H1 (cell line): ENCODE results near the gene KCNIP3. TPM values are rescaled to one million over a fixed set of nuclear protein-coding genes. Genes with fewer than 3 reads are reported as not detected.

Source experiments
- BCL11A ChIP-seq, 2 experiments: IDR thresholded peaks; one replicate each; pipeline ENCODE4 v1.6.1; 2011; ENCODE audit warnings: low read depth in 2 of 2, low read length in 2 of 2, mild to moderate bottlenecking in 2 of 2
- EZH2 ChIP-seq: fragments of 200-600 bp; sonication (generic); IDR thresholded peaks from 2 replicates; pipeline ENCODE4 v1.7.1; 2012; ENCODE audit warnings: low read depth, mild to moderate bottlenecking, moderate library complexity, low read length, inconsistent platforms; ENCODE audit not compliant: severe bottlenecking
- HDAC2 ChIP-seq, 2 experiments: fragments of 300-600 bp in 1 of 2; sonication (generic) in 1 of 2; IDR thresholded peaks; 2 replicates each; pipeline ENCODE4 v1.6.1; 2011 to 2012; ENCODE audit warnings: low read depth in 2 of 2, low read length in 2 of 2, mild to moderate bottlenecking in 2 of 2, moderate library complexity in 2 of 2, borderline replicate concordance in 1 of 2, inconsistent platforms in 1 of 2
- HDAC6 ChIP-seq: IDR thresholded peaks from one replicate; pipeline ENCODE4 v1.7.1; 2012; ENCODE audit warnings: low read depth, mild to moderate bottlenecking, inconsistent platforms, low read length, moderate library complexity
- PHF8 ChIP-seq: fragments of 200-600 bp; sonication (generic); conservative IDR thresholded peaks from 2 replicates; pipeline ENCODE4 v1.7.1; 2012; ENCODE audit warnings: low read depth, mild to moderate bottlenecking, inconsistent platforms, low read length, moderate library complexity
- SIX5 ChIP-seq: IDR thresholded peaks from 2 replicates; pipeline ENCODE4 v1.6.1; 2011; ENCODE audit warnings: mild to moderate bottlenecking, low read depth, low read length
- TAF1 ChIP-seq: IDR thresholded peaks from 2 replicates; pipeline ENCODE4 v1.6.1; 2011; ENCODE audit warnings: mild to moderate bottlenecking, low read depth, low read length
- TAF7 ChIP-seq: optimal IDR thresholded peaks from 2 replicates; pipeline ENCODE3; 2011; ENCODE audit warnings: low read depth, mild to moderate bottlenecking, inconsistent platforms, low read length, moderate library complexity, borderline replicate concordance
- ZNF274 ChIP-seq: IDR thresholded peaks from 2 replicates; pipeline ENCODE4 v1.7.0; 2012; ENCODE audit warnings: low read length, borderline replicate concordance; ENCODE audit errors: extremely low read depth
- polyA plus RNA-seq, 7 experiments: library from polyadenylated mRNA; depleted of rRNA in 3 of 7; stranded (reverse) in 5 of 7; unstranded in 2 of 7; fragments of >200 nt in 5 of 7; fragments of 200-250 nt in 2 of 7; gene quantifications; 1 replicate in 5 of 7; 2 replicates in 1 of 7; 4 replicates in 1 of 7; pipeline versions ENCODE4 v1.2.1 to v1.2.3, GENCODE V29; 2011 to 2013; ENCODE audit warnings: missing spikeins in 2 of 7, mixed read lengths in 2 of 7
- total RNA-seq: library from RNA; stranded (reverse); fragmentation: NEBNext Ultra II Directional; extraction: Animal tissue kit (Norgen Biotek cat#: 25700); gene quantifications from 2 replicates; pipeline ENCODE4 v1.2.1, GENCODE V29; 2021
- TF ChIP-seq, protein P1 (sequence below): fragments of 300-600 bp; sonication (generic); IDR thresholded peaks from 2 replicates; pipeline ENCODE4 v1.7.1; 2012; ENCODE audit warnings: low read length, moderate library complexity, mild to moderate bottlenecking, inconsistent platforms; ENCODE audit not compliant: insufficient replicate concordance

KCNIP3 gene
- total and polyA plus RNA-seq, 2 of the 8 experiments (the other 6 are each of a cell fraction or from before 2014, with no cell fraction given): 0.33 to 1.9 TPM

GRCh38 chr2:95326433-95327140 is 29.4 kb downstream of the KCNIP3 start (continued):
- TF ChIP-seq, protein P1, sequence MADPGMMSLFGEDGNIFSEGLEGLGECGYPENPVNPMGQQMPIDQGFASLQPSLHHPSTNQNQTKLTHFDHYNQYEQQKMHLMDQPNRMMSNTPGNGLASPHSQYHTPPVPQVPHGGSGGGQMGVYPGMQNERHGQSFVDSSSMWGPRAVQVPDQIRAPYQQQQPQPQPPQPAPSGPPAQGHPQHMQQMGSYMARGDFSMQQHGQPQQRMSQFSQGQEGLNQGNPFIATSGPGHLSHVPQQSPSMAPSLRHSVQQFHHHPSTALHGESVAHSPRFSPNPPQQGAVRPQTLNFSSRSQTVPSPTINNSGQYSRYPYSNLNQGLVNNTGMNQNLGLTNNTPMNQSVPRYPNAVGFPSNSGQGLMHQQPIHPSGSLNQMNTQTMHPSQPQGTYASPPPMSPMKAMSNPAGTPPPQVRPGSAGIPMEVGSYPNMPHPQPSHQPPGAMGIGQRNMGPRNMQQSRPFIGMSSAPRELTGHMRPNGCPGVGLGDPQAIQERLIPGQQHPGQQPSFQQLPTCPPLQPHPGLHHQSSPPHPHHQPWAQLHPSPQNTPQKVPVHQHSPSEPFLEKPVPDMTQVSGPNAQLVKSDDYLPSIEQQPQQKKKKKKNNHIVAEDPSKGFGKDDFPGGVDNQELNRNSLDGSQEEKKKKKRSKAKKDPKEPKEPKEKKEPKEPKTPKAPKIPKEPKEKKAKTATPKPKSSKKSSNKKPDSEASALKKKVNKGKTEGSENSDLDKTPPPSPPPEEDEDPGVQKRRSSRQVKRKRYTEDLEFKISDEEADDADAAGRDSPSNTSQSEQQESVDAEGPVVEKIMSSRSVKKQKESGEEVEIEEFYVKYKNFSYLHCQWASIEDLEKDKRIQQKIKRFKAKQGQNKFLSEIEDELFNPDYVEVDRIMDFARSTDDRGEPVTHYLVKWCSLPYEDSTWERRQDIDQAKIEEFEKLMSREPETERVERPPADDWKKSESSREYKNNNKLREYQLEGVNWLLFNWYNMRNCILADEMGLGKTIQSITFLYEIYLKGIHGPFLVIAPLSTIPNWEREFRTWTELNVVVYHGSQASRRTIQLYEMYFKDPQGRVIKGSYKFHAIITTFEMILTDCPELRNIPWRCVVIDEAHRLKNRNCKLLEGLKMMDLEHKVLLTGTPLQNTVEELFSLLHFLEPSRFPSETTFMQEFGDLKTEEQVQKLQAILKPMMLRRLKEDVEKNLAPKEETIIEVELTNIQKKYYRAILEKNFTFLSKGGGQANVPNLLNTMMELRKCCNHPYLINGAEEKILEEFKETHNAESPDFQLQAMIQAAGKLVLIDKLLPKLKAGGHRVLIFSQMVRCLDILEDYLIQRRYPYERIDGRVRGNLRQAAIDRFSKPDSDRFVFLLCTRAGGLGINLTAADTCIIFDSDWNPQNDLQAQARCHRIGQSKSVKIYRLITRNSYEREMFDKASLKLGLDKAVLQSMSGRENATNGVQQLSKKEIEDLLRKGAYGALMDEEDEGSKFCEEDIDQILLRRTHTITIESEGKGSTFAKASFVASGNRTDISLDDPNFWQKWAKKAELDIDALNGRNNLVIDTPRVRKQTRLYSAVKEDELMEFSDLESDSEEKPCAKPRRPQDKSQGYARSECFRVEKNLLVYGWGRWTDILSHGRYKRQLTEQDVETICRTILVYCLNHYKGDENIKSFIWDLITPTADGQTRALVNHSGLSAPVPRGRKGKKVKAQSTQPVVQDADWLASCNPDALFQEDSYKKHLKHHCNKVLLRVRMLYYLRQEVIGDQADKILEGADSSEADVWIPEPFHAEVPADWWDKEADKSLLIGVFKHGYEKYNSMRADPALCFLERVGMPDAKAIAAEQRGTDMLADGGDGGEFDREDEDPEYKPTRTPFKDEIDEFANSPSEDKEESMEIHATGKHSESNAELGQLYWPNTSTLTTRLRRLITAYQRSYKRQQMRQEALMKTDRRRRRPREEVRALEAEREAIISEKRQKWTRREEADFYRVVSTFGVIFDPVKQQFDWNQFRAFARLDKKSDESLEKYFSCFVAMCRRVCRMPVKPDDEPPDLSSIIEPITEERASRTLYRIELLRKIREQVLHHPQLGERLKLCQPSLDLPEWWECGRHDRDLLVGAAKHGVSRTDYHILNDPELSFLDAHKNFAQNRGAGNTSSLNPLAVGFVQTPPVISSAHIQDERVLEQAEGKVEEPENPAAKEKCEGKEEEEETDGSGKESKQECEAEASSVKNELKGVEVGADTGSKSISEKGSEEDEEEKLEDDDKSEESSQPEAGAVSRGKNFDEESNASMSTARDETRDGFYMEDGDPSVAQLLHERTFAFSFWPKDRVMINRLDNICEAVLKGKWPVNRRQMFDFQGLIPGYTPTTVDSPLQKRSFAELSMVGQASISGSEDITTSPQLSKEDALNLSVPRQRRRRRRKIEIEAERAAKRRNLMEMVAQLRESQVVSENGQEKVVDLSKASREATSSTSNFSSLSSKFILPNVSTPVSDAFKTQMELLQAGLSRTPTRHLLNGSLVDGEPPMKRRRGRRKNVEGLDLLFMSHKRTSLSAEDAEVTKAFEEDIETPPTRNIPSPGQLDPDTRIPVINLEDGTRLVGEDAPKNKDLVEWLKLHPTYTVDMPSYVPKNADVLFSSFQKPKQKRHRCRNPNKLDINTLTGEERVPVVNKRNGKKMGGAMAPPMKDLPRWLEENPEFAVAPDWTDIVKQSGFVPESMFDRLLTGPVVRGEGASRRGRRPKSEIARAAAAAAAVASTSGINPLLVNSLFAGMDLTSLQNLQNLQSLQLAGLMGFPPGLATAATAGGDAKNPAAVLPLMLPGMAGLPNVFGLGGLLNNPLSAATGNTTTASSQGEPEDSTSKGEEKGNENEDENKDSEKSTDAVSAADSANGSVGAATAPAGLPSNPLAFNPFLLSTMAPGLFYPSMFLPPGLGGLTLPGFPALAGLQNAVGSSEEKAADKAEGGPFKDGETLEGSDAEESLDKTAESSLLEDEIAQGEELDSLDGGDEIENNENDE: no peak
- TF ChIP-seq ZNF274: no peak
- TF ChIP-seq BCL11A (IDR thresholded peaks at IDR 0.05; ENCODE audit: low read depth in 2 of 2, low read length in 2 of 2): no peak
- TF ChIP-seq HDAC6: no peak
- TF ChIP-seq TAF1: no peak
- TF ChIP-seq EZH2: no peak
- TF ChIP-seq TAF7: no peak
- TF ChIP-seq PHF8: no peak
- no peak for TF ChIP-seq SIX5
- no peak for TF ChIP-seq HDAC2 (IDR thresholded peaks at IDR 0.05; ENCODE audit: borderline replicate concordance in 1 of 2, low read depth in 2 of 2, low read length in 2 of 2)
